ENCODE results near the gene DHCR24. TPM values are rescaled to one million over a fixed set of nuclear protein-coding genes. Genes with fewer than 3 reads are reported as not detected.

DHCR24 gene
- total RNA-seq, 1 donor from 2014 or later, result 181 TPM

DNA sequence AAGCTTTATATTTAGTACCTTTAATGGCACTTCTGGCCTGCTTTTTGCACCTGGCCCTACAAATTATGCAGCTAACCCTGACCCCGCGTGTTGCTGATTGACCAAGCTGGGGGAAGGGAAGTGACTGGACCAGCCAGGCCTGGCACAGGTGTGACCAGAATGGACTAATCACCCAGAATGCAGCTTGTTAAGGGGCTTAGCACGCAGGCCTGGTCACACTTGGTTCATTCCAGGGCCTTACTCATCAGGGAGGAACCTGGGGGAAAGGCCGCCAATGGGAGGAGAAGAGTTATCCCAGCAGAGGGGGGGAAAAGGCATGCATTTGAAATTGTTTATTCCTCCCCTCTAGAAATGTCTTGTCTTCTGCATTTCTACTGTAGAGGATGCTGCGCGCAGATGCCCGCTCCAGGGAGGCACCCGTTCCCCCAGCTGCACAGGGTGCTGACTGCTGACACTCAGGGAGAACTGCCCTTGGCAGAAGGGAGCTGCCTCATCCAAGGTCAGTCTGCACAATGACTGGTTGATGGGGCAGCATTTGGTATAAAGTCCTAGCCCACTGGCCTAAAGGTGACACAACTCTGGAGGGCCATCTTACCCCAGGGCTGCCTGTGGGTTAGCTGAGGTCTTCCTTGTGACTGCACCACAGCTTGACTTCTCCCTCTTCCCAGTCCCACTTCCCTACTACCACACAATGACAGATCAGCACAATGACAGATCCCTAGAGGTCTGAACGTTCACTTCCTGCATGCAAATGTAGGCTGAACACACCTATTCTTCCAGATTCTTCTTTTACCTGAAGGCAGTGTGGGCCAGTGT is 29.0 kb downstream of the DHCR24 start:
- Mint-ChIP-seq H3K27ac (ENCODE audit: unreplicated experiment) (no peak overlapping the region), H3K36me3 (ENCODE audit: low read depth, unreplicated experiment) (peaks cover 62% of the 10 kb centered on the region), H3K4me3 (ENCODE audit: unreplicated experiment) (no peak overlapping the region), H3K27me3 (ENCODE audit: unreplicated experiment) (peaks cover 5% of the 10 kb centered on the region), H3K9me3 (ENCODE audit: unreplicated experiment) (no peaks in the 10 kb centered on the region), H3K4me1 (ENCODE audit: unreplicated experiment) (peaks cover 9% of the 10 kb centered on the region)
- no peak for DNase-seq (ENCODE audit: low spot score)
- TF ChIP-seq, protein P1, sequence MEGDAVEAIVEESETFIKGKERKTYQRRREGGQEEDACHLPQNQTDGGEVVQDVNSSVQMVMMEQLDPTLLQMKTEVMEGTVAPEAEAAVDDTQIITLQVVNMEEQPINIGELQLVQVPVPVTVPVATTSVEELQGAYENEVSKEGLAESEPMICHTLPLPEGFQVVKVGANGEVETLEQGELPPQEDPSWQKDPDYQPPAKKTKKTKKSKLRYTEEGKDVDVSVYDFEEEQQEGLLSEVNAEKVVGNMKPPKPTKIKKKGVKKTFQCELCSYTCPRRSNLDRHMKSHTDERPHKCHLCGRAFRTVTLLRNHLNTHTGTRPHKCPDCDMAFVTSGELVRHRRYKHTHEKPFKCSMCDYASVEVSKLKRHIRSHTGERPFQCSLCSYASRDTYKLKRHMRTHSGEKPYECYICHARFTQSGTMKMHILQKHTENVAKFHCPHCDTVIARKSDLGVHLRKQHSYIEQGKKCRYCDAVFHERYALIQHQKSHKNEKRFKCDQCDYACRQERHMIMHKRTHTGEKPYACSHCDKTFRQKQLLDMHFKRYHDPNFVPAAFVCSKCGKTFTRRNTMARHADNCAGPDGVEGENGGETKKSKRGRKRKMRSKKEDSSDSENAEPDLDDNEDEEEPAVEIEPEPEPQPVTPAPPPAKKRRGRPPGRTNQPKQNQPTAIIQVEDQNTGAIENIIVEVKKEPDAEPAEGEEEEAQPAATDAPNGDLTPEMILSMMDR (IDR thresholded peaks at IDR 0.05; ENCODE audit: unreplicated experiment), result no peak

DNA sequence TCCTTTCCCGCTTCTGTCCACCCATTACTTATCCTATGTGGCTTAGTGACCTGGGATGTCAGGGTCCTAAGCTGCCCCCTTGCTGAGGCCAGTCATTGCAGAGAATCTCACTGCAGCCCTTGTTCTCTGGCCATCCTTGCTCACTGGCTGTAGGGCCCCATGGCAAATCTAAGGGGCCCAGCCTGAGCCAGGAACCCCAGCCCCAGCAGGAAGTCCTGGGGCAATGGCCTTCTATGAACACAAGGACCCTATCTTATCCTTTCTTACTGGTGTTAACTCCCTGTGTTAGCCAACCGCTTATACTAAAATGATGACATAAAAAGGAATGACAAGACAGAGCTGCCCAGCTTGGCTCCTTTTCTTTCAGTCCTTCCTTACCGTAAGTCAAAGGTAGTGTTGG is 29.9 kb downstream of the DHCR24 start:
- H3K4me3 Mint-ChIP-seq (ENCODE audit: unreplicated experiment), result no peak overlapping the region
- no peak for DNase-seq (ENCODE audit: low spot score)
- no peaks in the 10 kb centered on the region for H3K9me3 Mint-ChIP-seq (ENCODE audit: unreplicated experiment)
- H3K4me1 Mint-ChIP-seq (ENCODE audit: unreplicated experiment), result peaks cover 5% of the 10 kb centered on the region
- no peak overlapping the region for H3K27ac Mint-ChIP-seq (ENCODE audit: unreplicated experiment)
- TF ChIP-seq, protein P1 (IDR thresholded peaks at IDR 0.05; ENCODE audit: unreplicated experiment), result no peak
- peaks cover 5% of the 10 kb centered on the region for H3K27me3 Mint-ChIP-seq (ENCODE audit: unreplicated experiment)
- peaks cover 61% of the 10 kb centered on the region for H3K36me3 Mint-ChIP-seq (ENCODE audit: low read depth, unreplicated experiment)

DNA sequence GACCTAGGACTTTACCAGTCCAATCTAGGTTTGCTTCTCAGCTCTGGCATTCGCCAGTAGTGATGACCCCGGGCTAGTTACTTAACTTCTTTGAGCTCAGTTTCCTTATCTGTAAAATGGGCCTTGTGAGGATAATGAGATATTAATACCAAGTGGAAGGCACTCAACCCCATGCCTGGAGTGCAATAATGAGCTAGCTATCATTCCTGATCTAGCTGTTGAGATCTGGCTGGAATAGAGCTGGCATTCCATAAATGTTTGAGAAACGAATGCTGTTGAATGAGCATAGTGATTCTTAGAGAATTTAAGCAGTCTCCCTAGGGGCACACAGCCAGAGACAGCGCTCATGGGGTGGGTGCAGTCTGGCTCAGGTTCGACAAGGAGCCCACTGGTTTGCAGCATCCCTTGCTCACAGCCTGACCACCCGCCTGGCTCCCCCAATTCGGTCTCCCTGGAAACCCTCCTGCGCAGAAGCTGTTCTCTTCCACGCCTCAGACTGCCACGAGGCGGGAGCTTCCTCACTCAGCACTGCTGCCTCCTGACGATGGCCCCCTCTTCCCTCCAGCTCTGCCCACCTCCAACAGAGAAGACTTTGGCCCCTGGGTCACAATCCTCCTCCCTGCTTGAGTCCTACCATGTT is 32.5 kb downstream of the DHCR24 start:
- no peaks in the 10 kb centered on the region for H3K9me3 Mint-ChIP-seq (ENCODE audit: unreplicated experiment)
- H3K27me3 Mint-ChIP-seq (ENCODE audit: unreplicated experiment), result peaks cover 2% of the 10 kb centered on the region
- H3K27ac Mint-ChIP-seq (ENCODE audit: unreplicated experiment), result no peak overlapping the region
- peaks cover 59% of the 10 kb centered on the region for H3K36me3 Mint-ChIP-seq (ENCODE audit: low read depth, unreplicated experiment)
- H3K4me1 Mint-ChIP-seq (ENCODE audit: unreplicated experiment), result peaks cover 3% of the 10 kb centered on the region
- TF ChIP-seq, protein P1 (IDR thresholded peaks at IDR 0.05; ENCODE audit: unreplicated experiment), result no peak
- DNase-seq (ENCODE audit: low spot score), result no peak
- no peak overlapping the region for H3K4me3 Mint-ChIP-seq (ENCODE audit: unreplicated experiment)

DNA sequence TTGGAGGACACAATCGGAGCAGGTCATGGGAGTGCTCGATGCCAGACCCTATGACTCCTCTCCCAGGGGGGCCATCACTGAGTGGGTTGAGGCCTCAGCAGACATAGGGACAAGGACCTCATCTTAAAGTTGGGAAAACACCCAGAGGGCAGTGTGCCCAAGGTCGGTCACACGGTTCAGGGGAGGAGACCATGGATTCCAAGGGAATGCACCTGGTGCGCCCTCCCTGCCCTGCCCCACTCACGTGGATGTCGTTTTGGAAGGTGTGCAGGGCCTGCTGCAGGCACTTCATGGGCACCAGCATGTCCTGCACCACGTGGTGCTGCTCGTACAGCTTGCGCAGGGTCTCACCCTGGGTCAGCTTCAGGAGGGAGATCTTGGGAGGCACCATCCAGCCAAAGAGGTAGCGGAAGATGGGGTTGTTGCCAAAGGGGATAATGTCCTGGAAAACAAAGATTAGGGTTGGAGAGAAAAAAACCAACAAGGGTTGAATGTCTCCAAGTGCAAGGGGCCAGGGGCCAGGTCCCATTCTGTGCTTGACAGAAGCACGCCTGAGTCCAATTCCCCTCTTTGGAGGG is 33.1 kb downstream of the DHCR24 start:
- TF ChIP-seq, protein P1 (IDR thresholded peaks at IDR 0.05; ENCODE audit: unreplicated experiment), result no peak
- H3K27ac Mint-ChIP-seq (ENCODE audit: unreplicated experiment), result peak overlapping the region; percentile 22
- peaks cover 3% of the 10 kb centered on the region for H3K4me1 Mint-ChIP-seq (ENCODE audit: unreplicated experiment)
- no peak overlapping the region for H3K4me3 Mint-ChIP-seq (ENCODE audit: unreplicated experiment)
- no peaks in the 10 kb centered on the region for H3K9me3 Mint-ChIP-seq (ENCODE audit: unreplicated experiment)
- DNase-seq (ENCODE audit: low spot score), result no peak
- peaks cover 62% of the 10 kb centered on the region for H3K36me3 Mint-ChIP-seq (ENCODE audit: low read depth, unreplicated experiment)
- H3K27me3 Mint-ChIP-seq (ENCODE audit: unreplicated experiment), result peaks cover 2% of the 10 kb centered on the region
